Activated naive CD4-positive, alpha-beta T cell treated with anti-CD3 and anti-CD28 coated beads for 36 hours (primary cell): ENCODE results near the gene SERPINA12. TPM values are rescaled to one million over a fixed set of nuclear protein-coding genes. Genes with fewer than 3 reads are reported as not detected.

Experiments used
- CTCF ChIA-PET: fragments of 350-600 bp; sonication (Branson Sonifier 250); formaldehyde crosslinking; loops from one replicate; lab custom pipeline; 2021; ENCODE audit warnings: antibody characterized with exemption; lab: Charles Lee
- DNase-seq: peaks from one replicate; pipeline ENCODE4 v3.0.0-alpha.2; 2020
- H3K27ac Mint-ChIP-seq: one replicate; pipeline ENCODE4 v1.8.0; 2021; ENCODE audit warnings: mild to moderate bottlenecking, mixed read lengths
- H3K27me3 Mint-ChIP-seq: one replicate; pipeline ENCODE4 v1.8.0; 2021; ENCODE audit warnings: low read depth, mixed read lengths
- H3K36me3 Mint-ChIP-seq: one replicate; pipeline ENCODE4 v1.8.0; 2021; ENCODE audit warnings: low read depth, mixed read lengths
- H3K4me1 Mint-ChIP-seq: one replicate; pipeline ENCODE4 v1.8.0; 2021; ENCODE audit warnings: low read depth, mixed read lengths
- H3K4me3 Mint-ChIP-seq: one replicate; pipeline ENCODE4 v1.8.0; 2021; ENCODE audit warnings: mild to moderate bottlenecking, moderate library complexity, mixed read lengths
- H3K9me3 Mint-ChIP-seq: one replicate; pipeline ENCODE4 v1.8.0; 2021; ENCODE audit warnings: mixed read lengths
- intact Hi-C: fragments of 100-400 bp; cut with micrococcal nuclease; formaldehyde crosslinking; loops from one replicate; pipeline ENCODE4 v1.15.1; 2023
- total RNA-seq, 2 experiments: library from RNA; stranded (reverse); gene quantifications; one replicate each; pipeline ENCODE4 v1.2.3, GENCODE V29; 2021

Gene SERPINA12
- total RNA-seq, 2 experiments from 2014 or later, result not detected

GRCh38 chr14:94501588-94502516 lies 7.4 kb downstream of the SERPINA12 start:
- Mint-ChIP-seq H3K27ac (no peak overlapping the region), H3K27me3 (peaks cover 6% of the 10 kb centered on the region), H3K4me1 (no peaks in the 10 kb centered on the region), H3K4me3 (no peak overlapping the region), H3K36me3 (no peaks in the 10 kb centered on the region), H3K9me3 (no peaks in the 10 kb centered on the region)
- no peak for DNase-seq
- intact Hi-C loops, result no loop called here
- CTCF ChIA-PET, result interaction anchor here (1.2 to 1.6 kb wide), 2 partner anchors 16 to 26 kb away, joined by 5 to 6 read pairs; partner anchors contain the start of gene SERPINA9

GRCh38 chr14:94500264-94500663 lies 9.0 kb downstream of the SERPINA12 start:
- H3K27me3 Mint-ChIP-seq, result peaks cover 9% of the 10 kb centered on the region
- H3K9me3 Mint-ChIP-seq, result no peaks in the 10 kb centered on the region
- no peak for DNase-seq
- intact Hi-C loops, result no loop called here
- H3K27ac Mint-ChIP-seq, result no peak overlapping the region
- CTCF ChIA-PET, result interaction anchor here (1.6 kb wide), 1 partner anchor 14 kb away, joined by 6 read pairs; no protein-coding TSS in a partner anchor
- no peaks in the 10 kb centered on the region for H3K4me1 Mint-ChIP-seq
- H3K4me3 Mint-ChIP-seq, result no peak overlapping the region
- H3K36me3 Mint-ChIP-seq, result no peaks in the 10 kb centered on the region

- DNase-seq, result no peak
- Mint-ChIP-seq H3K27me3 (peaks cover 9% of the 10 kb centered on the region), H3K4me1 (no peaks in the 10 kb centered on the region), H3K9me3 (no peaks in the 10 kb centered on the region), H3K36me3 (no peaks in the 10 kb centered on the region), H3K27ac (no peak overlapping the region), H3K4me3 (no peak overlapping the region)
- intact Hi-C loops, result no loop called here
- CTCF ChIA-PET, result interaction anchor here (1.2 kb wide), 1 partner anchor 12 kb away, joined by 3 read pairs; no protein-coding TSS in a partner anchor
Observed at GRCh38 chr14:94499673-94500072, 9.6 kb downstream of the SERPINA12 start.

GRCh38 chr14:94498215-94498614 lies 11.1 kb downstream of the SERPINA12 start:
- Mint-ChIP-seq H3K27me3 (peaks cover 9% of the 10 kb centered on the region), H3K4me3 (no peak overlapping the region), H3K4me1 (no peaks in the 10 kb centered on the region), H3K27ac (no peak overlapping the region), H3K9me3 (no peaks in the 10 kb centered on the region), H3K36me3 (no peaks in the 10 kb centered on the region)
- intact Hi-C loops, result no loop called here
- DNase-seq, result no peak
- CTCF ChIA-PET, result no interaction called here

- H3K9me3 Mint-ChIP-seq, result no peaks in the 10 kb centered on the region
- no peak overlapping the region for H3K4me3 Mint-ChIP-seq
- no peak overlapping the region for H3K27ac Mint-ChIP-seq
- DNase-seq, result no peak
- intact Hi-C loops, result no loop called here
- H3K27me3 Mint-ChIP-seq, result peaks cover 3% of the 10 kb centered on the region
- CTCF ChIA-PET, result interaction anchor here (1.0 kb wide), 1 partner anchor 8 kb away, joined by 3 read pairs; no protein-coding TSS in a partner anchor
- H3K36me3 Mint-ChIP-seq, result no peaks in the 10 kb centered on the region
- no peaks in the 10 kb centered on the region for H3K4me1 Mint-ChIP-seq
Observed at GRCh38 chr14:94494085-94494484, 15.2 kb downstream of the SERPINA12 start.

- CTCF ChIA-PET, result no interaction called here
Observed at GRCh38 chr14:94491511-94491910, 17.8 kb downstream of the SERPINA12 start.

GRCh38 chr14:94489336-94489735 lies 19.9 kb downstream of the SERPINA12 start:
- Mint-ChIP-seq H3K4me1 (peaks cover 4% of the 10 kb centered on the region), H3K27me3 (peaks cover 16% of the 10 kb centered on the region), H3K36me3 (no peaks in the 10 kb centered on the region), H3K27ac (no peak overlapping the region), H3K4me3 (no peak overlapping the region), H3K9me3 (no peaks in the 10 kb centered on the region)
- DNase-seq, result no peak
- CTCF ChIA-PET, result interaction anchor here (1.0 kb wide), 1 partner anchor 56 kb away, joined by 5 read pairs; no protein-coding TSS in a partner anchor
- intact Hi-C loops, result no loop called here

More at GRCh38 chr14:94491511-94491910, 17.8 kb downstream of the SERPINA12 start:
- Mint-ChIP-seq H3K27ac (no peak overlapping the region), H3K36me3 (no peaks in the 10 kb centered on the region), H3K27me3 (peaks cover 13% of the 10 kb centered on the region), H3K4me3 (no peak overlapping the region), H3K4me1 (no peaks in the 10 kb centered on the region), H3K9me3 (no peaks in the 10 kb centered on the region)
- DNase-seq, result no peak
- intact Hi-C loops, result no loop called here

GRCh38 chr14:94486883-94487282 lies 22.4 kb downstream of the SERPINA12 start:
- CTCF ChIA-PET, result interaction anchor here (0.7 to 4.1 kb wide), 24 partner anchors 10 to 451 kb away, joined by 3 to 31 read pairs (median 3); partner anchors contain the start of gene SERPINA10

GRCh38 chr14:94485944-94486841 lies 23.1 kb downstream of the SERPINA12 start:
- H3K27me3 Mint-ChIP-seq, result peaks cover 21% of the 10 kb centered on the region
- no peak overlapping the region for H3K27ac Mint-ChIP-seq
- CTCF ChIA-PET, result interaction anchor here (0.6 to 4.1 kb wide), 28 partner anchors 8 to 450 kb away, joined by 3 to 31 read pairs (median 3); partner anchors contain the start of gene SERPINA10
- H3K4me1 Mint-ChIP-seq, result peaks cover 4% of the 10 kb centered on the region
- no peaks in the 10 kb centered on the region for H3K36me3 Mint-ChIP-seq
- H3K9me3 Mint-ChIP-seq, result no peaks in the 10 kb centered on the region
- H3K4me3 Mint-ChIP-seq, result no peak overlapping the region
- intact Hi-C loops, result loop anchor here (1.0 kb wide), 6 partner anchors 52 to 450 kb away; no protein-coding TSS in a partner anchor
- peak; percentile 52 for DNase-seq

More at GRCh38 chr14:94486883-94487282, 22.4 kb downstream of the SERPINA12 start:
- Mint-ChIP-seq H3K27me3 (peaks cover 21% of the 10 kb centered on the region), H3K36me3 (no peaks in the 10 kb centered on the region), H3K27ac (no peak overlapping the region), H3K9me3 (no peaks in the 10 kb centered on the region), H3K4me3 (no peak overlapping the region), H3K4me1 (peaks cover 4% of the 10 kb centered on the region)
- no peak for DNase-seq
- intact Hi-C loops, result loop anchor here (1.0 kb wide), 6 partner anchors 53 to 451 kb away; no protein-coding TSS in a partner anchor

GRCh38 chr14:94484481-94484880 lies 24.8 kb downstream of the SERPINA12 start:
- Mint-ChIP-seq H3K27ac (no peak overlapping the region), H3K4me3 (no peak overlapping the region), H3K27me3 (peaks cover 21% of the 10 kb centered on the region), H3K36me3 (no peaks in the 10 kb centered on the region), H3K9me3 (no peaks in the 10 kb centered on the region), H3K4me1 (peaks cover 4% of the 10 kb centered on the region)
- no peak for DNase-seq
- CTCF ChIA-PET, result interaction anchor here (0.6 to 4.1 kb wide), 9 partner anchors 62 to 886 kb away, joined by 3 to 31 read pairs (median 4); partner anchors contain the start of genes IFI27L1 and SERPINA2
- intact Hi-C loops, result no loop called here

- intact Hi-C loops, result no loop called here
- Mint-ChIP-seq H3K4me3 (no peak overlapping the region), H3K27ac (no peak overlapping the region), H3K27me3 (peaks cover 21% of the 10 kb centered on the region), H3K4me1 (peaks cover 4% of the 10 kb centered on the region), H3K9me3 (peaks cover 7% of the 10 kb centered on the region), H3K36me3 (no peaks in the 10 kb centered on the region)
- CTCF ChIA-PET, result no interaction called here
- DNase-seq, result no peak
Observed at GRCh38 chr14:94483729-94484275, 25.5 kb downstream of the SERPINA12 start.
